ENCODE measurements around the gene RNPEP.
"Not testable (repeated sequence)": the region's sequence is repeated elsewhere in the genome, so short reads cannot be mapped to it uniquely, and the experiment has no call there.

RNPEP gene

DNA sequence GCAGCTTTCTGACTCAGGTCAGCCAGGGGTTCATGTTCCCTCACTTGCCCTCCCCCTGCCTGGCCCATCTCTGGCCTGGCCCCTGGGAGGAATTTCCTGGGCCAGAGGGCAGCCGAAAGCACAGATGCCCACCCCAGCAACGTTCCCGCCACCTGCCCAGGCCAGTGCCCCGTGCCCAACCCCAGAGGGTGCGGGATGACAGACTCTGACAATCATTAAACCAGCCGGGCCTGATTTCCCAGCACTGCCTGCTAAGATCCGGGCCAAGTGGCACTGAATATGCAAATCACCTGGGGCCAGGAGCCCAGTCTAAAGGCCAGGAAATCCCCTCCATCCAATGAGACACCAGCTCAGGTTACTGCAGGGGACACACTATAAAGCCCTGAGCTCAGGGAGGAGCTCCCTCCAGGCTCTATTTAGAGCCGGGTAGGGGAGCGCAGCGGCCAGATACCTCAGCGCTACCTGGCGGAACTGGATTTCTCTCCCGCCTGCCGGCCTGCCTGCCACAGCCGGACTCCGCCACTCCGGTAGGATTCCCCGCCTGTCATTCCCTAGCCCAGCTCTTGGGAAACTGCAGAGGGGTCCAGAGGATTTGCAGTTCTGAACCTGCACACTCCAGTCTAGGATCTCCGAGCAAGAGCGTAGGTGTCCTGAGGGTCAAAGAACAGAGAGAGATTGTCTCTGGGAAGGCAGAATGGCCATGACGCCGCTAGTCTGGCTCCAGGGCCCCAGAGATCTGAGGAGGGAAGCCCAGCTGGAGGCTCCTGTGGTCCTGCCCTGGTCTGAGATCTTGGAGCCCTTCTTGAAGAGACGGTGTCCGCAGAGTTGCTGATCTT lies 27.9 kb downstream of the RNPEP start, which contains the start of gene ELF3:
Gene ELF3 (plus strand): TSS at position 408 of the 836 bp plus-strand sequence. CDS start 550 bp downstream, outside the sequence.
- no peak for DNase-seq (ENCODE audit: low read depth, low spot score)

DNA sequence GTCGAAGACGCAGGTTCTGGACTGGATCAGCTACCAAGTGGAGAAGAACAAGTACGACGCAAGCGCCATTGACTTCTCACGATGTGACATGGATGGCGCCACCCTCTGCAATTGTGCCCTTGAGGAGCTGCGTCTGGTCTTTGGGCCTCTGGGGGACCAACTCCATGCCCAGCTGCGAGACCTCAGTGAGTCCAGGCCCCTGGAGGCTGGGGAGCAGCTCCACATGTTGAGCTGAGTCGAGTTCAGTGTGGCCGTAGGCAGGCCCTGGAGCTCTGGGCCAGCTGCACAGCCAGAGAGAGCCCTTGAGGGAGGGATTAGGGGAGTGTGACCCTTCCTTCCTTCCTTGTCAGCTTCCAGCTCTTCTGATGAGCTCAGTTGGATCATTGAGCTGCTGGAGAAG lies 29.5 kb downstream of the RNPEP start:
- no peak for DNase-seq (ENCODE audit: low read depth, low spot score)

GRCh38 chr1:202012544-202013478 lies 30.4 kb downstream of the RNPEP start:
- no peak for DNase-seq (ENCODE audit: low read depth, low spot score)

- DNase-seq (ENCODE audit: low read depth, low spot score) = no peak
Measured at GRCh38 chr1:202013603-202014002, 31.2 kb downstream of the RNPEP start.

DNA sequence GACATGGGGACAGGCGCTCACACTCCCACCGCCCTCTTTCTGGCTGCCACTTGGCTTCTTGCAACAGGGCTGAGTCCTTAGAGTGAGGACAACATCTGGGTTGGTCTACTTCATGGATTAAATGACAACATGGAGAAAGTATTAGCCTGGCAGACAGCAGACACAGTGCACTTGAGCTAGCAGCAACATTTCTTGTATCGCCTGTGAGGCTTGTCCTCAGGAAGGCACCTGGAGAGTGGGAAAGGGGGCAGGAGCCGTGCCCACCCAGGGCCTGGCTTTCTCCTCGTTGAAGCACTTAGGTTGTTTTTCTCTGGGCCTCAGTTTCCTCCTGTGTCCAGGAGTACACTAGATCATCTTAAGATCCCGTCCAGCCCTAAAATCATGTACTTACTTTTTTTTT lies 31.6 kb downstream of the RNPEP start:
- no peak for DNase-seq (ENCODE audit: low read depth, low spot score)

DNA sequence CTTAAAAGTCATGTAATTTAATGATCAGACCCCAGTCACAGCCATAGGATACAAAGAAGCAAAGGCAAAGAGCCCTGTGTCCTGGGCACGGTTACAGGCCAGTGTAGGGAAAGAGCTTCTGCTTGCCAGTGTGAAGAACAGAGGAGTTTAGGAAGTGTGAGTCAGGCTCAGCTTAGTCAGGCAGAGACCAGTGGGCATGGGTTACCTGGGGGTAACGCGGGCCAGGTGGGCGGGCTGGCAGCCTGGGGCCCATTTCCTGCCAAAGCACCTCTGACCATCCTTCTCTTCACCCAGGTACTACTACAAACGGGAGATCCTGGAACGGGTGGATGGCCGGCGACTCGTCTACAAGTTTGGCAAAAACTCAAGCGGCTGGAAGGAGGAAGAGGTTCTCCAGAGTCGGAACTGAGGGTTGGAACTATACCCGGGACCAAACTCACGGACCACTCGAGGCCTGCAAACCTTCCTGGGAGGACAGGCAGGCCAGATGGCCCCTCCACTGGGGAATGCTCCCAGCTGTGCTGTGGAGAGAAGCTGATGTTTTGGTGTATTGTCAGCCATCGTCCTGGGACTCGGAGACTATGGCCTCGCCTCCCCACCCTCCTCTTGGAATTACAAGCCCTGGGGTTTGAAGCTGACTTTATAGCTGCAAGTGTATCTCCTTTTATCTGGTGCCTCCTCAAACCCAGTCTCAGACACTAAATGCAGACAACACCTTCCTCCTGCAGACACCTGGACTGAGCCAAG lies 32.6 kb downstream of the RNPEP start:
- no peak for DNase-seq (ENCODE audit: low read depth, low spot score)

DNA sequence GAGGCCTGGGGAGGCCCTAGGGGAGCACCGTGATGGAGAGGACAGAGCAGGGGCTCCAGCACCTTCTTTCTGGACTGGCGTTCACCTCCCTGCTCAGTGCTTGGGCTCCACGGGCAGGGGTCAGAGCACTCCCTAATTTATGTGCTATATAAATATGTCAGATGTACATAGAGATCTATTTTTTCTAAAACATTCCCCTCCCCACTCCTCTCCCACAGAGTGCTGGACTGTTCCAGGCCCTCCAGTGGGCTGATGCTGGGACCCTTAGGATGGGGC lies 33.2 kb downstream of the RNPEP start:
- no peak for DNase-seq (ENCODE audit: low read depth, low spot score)

- no peak for DNase-seq (ENCODE audit: low read depth, low spot score)
Measured at GRCh38 chr1:202016022-202016810, 33.8 kb downstream of the RNPEP start.

DNA sequence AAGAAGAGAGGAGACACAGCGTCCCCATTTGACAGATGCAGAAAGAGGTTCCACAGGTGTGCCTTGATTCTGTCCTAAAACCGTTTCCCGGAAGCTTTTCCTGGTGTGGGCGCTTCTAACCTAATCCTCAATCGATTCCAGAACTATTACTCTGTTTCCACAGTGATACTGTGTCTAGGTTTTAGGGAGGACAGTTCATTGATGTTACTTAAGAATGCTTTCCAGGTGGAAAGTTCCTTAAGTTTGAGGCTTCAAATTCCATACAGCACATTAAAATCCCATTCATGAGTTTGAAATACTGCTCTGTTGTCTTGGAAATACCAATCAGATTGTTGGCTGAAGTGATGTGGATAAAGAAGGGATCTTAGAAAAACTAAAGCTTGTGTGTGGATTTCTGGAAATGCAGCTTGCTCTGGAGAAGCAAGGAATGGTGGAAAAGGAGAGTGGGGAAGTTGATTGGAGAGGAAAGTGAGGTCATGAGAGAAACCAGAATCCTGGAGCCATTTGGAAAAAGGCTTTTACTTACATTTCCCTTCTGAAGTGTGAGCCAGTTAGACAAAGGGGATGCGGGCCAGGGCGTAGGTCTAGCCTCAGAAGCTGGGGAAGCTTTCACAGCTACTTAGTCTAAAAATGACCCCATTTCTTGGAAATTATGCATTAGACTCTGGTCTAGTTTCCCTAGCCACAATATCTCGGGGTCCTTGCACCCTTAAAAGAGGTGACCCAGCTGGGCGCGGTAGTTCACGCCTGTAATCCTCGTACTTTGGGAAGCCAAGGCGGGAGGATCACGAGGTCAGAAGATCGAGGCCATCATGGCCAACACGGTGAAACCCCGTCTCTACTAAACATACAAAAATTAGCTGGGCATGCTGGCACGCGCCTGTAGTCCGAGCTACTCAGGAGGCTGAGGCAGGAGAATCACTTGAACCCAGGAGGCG lies 34.6 kb downstream of the RNPEP start:
- no peak for DNase-seq (ENCODE audit: low read depth, low spot score)

GRCh38 chr1:202017749-202018467 lies 35.5 kb downstream of the RNPEP start:
- DNase-seq (ENCODE audit: low read depth, low spot score) = no peak

DNA sequence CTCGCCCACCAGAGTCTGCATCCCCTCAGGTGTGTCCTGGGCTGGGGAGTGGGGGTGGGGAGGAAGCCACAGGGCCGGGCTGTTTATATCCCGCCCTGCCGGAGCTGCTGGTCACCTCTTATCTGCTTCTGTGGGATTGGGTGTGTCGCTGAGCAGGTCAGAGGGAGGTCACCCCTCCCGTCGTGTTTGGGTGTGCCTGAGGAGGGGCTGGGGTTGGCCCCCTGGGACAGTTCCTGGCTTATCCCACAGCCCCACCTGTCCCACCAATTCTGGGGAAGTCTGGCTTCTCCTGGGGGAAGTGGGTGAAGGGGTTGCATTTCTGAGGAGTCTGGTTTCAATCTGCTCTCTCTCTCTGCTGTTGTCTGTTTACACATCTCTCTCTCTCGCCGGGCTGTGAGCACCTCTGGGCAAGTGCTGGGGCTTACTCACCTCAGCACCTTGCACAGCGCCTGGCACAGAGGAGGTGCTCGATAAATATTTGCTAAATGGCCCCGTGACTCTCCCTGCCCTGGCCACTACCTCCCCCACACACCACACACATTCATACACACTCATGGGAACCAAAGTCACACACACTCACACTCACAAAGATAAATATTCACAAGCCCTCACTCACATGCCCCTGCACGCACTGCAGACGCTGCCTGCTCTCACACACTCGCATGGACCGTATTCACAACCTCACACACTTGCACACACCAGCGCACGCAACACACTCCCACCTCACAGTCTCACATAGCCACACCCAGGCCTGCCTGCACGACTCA lies 36.2 kb downstream of the RNPEP start:
- no peak for DNase-seq (ENCODE audit: low read depth, low spot score)

- DNase-seq (ENCODE audit: low read depth, low spot score) = not testable (repeated sequence)
Measured at GRCh38 chr1:202019235-202019558, 36.7 kb downstream of the RNPEP start.

DNA sequence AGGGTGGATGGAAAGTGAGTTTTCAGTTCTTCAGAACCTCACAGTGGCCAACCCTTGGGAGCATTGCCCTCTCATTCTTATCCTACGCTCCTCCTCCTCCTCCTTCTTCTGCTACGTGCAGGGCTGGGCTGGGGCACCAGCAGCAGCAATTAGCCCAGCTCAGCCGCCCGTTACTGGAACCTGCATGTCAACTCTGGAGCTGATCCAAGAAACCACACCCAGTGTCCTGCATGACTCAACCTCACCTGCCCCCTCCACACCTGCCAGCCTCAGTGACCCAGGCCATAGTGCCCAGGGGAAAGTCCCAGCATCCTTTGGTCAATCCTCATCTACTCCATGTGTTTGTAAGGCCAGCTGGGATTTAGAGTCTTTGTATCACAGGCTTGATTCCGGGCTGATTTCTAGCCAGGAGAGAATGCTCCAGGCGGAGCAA lies 40.6 kb downstream of the RNPEP start:
- DNase-seq (ENCODE audit: low read depth, low spot score) = no peak

DNA sequence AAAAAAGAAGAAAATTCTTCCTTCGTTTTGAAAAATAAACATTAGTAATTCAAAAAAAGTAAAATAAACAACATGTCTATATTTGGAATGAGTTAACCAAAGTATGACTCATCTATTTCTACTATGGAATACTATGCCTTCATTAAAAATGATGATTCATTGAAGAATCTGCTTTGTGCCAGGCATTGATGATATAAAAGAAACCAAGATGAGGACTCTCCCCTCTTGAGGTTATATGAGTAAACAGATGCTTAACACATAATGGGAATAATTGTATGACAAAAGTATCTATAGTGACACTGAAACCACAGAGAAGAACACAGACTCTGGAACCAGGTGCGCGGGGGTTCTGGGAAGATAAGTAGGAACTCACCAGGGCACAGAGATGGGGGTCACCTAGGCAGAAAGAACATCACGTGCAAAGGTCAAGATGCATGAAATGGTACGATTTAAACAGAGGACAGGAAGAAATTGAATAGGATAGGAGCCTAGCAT lies 46.8 kb downstream of the RNPEP start:
- peak; percentile 39 for DNase-seq (ENCODE audit: low read depth, low spot score)

GRCh38 chr1:202029727-202030126 lies 47.3 kb downstream of the RNPEP start:
- DNase-seq (ENCODE audit: low read depth, low spot score) = no peak

GRCh38 chr1:202031796-202032195 lies 49.3 kb downstream of the RNPEP start:
- no peak for DNase-seq (ENCODE audit: low read depth, low spot score)

DNA sequence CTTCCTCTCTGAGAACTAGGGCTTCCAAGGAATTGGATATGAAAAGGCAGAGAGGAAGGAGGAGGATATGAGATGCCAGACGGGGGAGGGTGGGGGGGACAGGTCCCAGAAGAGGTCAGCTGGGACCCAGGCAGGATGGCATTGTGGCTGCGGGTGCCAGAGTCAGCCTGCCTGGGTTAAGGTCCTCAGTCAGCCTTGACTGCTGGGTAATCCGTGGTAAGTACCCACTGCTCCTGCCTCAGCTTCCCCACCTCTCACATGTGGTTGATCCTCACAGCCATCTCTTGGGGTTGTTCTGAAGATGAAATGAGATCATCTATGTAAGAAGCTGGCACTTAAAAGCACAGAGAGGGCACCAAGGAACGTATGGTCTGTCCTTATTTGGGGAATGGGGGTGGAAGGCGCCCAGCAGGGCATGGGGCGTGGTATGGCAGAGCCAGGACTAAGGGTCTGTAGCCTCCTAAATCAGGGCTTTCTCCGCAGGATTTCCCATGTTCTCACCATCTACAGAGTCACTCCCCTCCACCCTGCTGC lies 51.8 kb downstream of the RNPEP start:
- DNase-seq (ENCODE audit: low read depth, low spot score) = no peak

Measured in brain pericyte (primary cell).